HG02852 (cell line): ENCODE measurements around the gene PLCG1.

ENCODE experiments used
- ATAC-seq: cut with Tn5 transposase; IDR thresholded peaks from one replicate; pipeline ENCODE4 v1.9.1; 2021; ENCODE audit warnings: mild to moderate bottlenecking, moderate library complexity; ENCODE audit not compliant: unreplicated experiment

PLCG1 gene

GRCh38 chr20:41176711-41177552, 39.6 kb downstream of the PLCG1 start:
- no peak for ATAC-seq

- ATAC-seq, result no peak
Observed at GRCh38 chr20:41177636-41178035, 40.3 kb downstream of the PLCG1 start.

GRCh38 chr20:41178495-41178894, 41.2 kb downstream of the PLCG1 start:
- no peak for ATAC-seq

DNA sequence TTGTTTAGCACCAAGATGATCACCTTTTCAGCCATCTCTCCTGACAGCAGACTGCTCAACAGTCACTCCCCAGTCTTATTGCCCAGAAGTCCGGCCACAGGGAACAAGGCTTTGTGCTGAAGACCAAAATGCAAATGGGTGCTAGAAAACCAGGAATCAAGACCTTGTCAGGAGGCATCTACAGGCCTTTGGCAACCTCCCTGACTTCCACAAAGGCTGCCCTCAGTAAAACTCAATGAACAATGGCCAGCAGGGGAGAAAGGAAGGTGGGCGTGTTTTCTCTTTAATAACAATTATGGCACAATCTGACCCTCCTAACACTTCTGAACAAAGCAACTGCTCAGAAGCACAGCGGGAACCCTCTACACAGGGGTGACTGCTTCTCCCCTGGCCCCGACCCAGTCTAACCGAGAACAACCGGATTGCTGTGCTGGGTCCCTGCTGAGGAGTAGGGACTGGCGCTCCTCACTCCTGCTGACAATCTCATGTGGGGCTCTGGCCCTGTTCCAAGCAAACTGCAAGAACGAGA, 41.6 kb downstream of the PLCG1 start:
- no peak for ATAC-seq

- no peak for ATAC-seq
Observed at GRCh38 chr20:41179961-41180360, 42.6 kb downstream of the PLCG1 start.

DNA sequence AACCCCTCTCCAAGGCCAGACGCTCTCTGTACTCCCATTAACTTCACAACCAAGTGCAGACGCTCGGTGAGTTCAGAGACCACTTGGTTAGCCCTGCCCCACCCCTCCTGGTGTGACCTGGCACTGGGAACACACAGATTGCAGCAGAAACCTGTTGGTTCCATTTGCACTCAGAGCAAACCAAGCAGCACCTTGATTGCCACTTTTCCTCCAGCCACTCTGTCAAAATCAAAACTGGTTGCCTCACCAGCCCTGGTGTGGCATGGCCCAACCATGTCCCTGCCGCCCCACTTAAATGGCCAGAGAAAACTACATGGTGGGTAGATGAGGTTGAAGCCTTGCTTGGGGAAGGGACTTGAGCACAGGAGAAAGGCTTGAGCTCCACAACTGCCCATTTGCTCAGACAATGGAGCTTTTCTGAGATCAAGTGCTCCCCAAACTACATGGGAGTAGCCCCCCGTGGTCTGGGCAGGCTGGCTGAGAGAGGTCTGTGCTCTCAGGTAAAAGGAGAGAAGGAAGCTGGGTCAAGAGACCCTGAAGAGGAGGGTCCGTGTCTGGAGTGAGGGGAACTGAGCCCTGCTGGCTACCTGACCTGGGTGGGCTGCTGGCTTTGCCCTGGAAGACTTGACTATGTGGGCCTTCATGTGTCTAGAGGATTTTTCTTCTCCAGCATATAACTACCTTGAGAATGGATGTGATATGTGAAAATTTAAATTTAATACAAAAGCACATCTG, 43.4 kb downstream of the PLCG1 start:
- ATAC-seq, result no peak

- ATAC-seq, result no peak
Observed at GRCh38 chr20:41181567-41181966, 44.2 kb downstream of the PLCG1 start.

DNA sequence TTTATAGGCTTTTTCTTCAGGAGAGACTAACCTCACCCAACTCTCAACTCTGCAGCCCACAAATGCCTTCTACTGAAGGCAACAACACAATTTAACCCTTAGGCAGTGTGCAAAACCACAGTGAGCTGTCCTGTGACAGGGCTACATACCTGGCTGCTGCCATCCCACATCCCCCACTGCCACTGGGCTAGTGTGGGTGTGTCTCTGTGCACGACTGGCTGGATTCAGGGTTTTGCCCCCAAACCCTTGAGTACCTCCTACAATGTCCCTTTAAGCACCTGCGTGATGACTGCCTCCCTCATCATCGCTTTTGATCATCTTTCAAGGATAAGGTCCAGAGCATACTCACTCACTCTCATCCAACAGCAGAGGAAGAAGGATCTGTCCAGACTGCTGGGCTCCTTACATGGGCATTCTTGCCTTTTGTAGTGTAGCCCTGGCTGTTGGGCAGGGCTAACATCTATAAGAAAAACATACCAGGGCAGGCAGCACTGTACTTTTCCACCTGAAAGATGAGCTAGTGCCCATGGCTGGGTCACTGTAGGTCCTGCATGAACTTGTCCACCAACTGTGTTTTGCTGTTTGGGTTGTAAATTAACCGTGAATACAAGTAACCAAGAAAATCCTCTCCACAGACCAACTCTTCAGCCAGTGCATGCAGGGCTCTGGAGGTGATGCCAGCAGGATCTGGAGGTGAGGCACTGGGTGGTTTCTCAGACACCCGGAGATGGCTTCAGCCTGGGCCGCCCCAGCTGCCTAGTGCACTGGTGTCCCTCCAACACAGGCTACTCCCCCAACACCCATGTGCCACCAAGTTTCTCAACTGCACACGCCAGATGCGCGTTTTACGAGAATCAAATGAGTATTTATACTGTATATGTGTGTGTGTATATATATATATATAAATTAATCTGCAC, 45.2 kb downstream of the PLCG1 start:
- no peak for ATAC-seq

- ATAC-seq, result no peak
Observed at GRCh38 chr20:41183391-41183790, 46.0 kb downstream of the PLCG1 start.

- no peak for ATAC-seq
Observed at GRCh38 chr20:41183831-41184230, 46.5 kb downstream of the PLCG1 start.

DNA sequence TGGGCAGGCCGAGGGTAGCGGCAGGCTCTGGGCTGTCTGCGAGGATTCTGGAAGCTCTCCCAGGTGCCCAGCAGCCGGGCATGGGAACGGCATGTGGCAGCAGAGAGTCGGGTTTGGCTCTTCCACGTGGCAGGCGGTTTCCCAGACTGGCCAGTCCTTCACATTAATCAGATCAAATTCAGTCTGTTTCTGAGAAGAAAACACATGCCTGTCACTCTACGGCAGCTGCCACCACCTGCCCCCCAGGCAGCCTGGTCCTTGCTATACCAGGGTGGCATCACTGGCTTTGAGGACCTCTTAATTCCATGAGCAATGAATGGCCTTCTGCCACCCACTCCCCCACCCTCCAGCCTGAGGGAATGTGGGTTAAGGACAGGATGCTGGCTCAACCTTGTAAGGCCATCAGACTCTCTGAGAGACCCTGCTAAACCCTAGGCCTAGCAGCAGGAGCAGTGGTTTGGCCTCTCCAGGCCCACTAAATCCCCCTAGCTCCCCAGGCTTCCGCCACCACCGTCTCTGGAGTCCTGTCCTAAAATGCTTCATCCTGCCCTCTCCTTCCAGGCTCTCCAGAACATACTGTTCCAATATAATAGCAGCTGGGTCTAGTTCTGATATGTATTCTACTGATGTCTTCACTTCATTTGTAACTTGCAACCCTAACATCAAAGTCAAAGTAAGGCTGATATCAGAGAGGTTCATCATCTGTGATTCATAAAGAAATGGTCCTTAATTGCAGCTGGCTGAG, 47.8 kb downstream of the PLCG1 start:
- no peak for ATAC-seq

DNA sequence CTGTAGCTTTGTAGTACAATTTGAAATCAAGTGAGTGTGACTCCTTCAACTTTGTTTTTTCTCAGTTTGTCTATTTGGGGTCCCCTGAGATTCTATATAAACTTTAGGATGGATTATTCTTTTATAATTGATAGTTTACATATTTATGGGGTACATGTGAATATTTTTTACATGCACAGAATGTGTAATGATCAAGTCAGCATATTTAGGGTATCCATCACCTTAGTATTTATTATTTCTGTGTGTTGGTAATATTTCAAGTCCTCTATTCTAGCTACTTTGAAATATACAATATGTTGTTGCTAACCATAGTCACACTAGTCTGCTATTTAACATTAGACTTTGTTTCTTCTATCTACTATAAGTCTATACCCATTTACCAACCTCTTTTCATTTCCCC, 50.3 kb downstream of the PLCG1 start:
- ATAC-seq, result no peak

DNA sequence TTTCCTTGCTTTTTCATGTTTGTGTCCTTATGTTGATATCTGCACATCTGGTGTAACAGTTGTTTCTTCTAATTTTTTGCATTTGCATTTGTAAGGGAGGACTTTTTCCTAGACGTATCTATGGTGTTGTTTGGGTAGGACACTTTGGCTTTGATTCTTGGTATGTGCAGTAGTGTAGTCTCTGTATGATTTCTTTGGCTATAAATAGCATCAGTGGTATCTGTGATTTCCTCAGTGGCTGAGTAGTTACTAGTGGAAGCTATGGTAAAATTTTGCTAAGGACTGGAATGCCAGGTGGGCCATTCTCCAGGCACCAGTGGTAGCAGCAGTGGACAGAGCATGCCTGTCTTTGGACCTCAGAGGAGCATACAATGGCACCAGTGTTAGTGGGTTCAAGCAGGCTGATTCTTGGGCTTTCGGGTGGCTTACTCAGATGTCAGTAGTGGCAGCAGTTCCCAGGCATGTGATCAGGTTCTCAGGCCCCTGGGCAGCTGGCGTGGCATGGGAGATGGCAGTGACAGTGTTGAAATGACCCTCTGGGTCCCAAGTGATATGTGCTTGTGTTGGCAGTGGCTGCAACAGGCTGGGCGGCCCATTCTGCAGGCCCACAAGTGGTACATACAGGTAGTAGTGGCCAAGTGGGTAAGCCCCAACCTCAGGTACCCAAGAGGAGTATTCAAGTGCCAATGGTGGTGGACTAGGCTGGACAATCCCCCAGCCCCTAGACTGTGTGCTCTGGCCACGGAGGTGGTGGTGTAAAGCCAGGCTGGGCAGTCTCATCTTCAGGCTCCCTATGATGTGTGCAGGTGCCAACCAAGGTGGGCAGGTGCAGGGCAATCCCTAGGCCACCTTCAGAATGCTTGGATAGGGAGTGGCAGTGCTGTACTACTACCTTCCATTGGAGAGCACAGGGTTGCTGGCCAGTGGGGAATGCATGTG, 54.5 kb downstream of the PLCG1 start:
- no peak for ATAC-seq

DNA sequence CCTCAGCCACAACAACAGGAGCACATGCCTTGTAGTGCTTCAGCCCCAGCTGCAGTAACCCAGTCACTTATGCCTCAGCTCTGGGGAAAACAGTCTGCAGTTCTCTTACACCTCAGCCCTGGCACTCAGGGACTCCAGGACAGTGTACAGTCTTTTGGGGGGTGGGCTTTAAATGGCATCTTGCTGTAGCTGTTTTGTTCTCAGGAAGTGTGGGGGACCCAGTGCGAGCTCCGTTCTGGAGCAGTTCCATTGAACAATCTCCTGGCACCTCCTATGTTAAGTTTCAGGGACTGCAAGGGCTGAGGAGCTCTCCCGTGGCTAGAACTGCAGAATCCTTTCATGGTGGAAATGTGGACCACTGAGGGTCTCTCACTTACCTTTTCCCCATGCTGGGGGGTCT, 55.2 kb downstream of the PLCG1 start:
- no peak for ATAC-seq

GRCh38 chr20:41196653-41197225, 59.4 kb downstream of the PLCG1 start:
- ATAC-seq, result no peak

DNA sequence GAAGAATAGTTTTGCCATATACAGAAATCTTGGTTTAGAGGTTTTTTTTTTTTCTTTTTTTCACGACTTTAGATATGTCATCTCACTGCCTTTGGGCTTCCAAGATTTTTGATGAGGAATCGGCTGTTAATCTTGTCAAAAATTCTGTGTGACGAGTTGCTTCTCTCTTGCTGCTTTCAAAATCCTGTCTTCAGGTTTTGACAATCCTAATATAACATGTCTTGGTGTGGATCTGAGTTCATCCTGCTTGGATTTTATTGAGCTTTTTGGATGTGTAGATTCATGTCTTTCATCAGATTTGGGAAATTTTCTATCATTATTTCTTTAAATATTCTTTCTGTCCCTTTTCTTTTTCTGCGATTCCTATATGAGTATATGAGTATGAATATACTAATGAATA, 61.1 kb downstream of the PLCG1 start:
- no peak for ATAC-seq

GRCh38 chr20:41200446-41201202, 63.3 kb downstream of the PLCG1 start:
- ATAC-seq, result no peak

DNA sequence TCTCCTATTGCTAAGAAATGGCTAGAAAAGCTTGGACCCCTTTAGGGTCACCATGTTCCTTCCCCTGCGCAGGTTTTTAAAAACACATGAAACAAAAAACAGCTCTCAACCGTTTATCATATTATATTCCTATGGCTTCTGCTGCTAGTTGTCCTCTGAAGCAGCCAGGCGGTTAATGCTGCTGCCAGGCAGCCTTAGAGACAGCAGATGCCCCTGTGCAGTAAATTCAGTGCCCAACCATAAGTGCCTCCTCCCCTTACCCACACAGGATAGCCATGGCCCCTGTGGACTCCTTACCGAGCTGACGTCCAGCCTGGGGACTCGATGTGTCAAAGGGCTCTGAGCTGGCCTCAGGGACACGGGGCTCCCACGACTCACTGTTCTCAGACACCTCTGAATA, 64.4 kb downstream of the PLCG1 start:
- no peak for ATAC-seq
